EL (cell line): Measurements from ENCODE around the gene SEC16A.
A peak's percentile ranks its signal among the peaks of the same experiment; 100 is the strongest.

Source experiments
- DNase-seq: peaks from one replicate; pipeline ENCODE4 v3.0.0-alpha.2; 2016

Gene SEC16A

GRCh38 chr9:136482793-136483588 is at the start of gene SEC16A:
Gene SEC16A (minus strand): TSS chr9:136483040. CDS start chr9:136477615, 5,425 bp downstream.
- peak; percentile 98 for DNase-seq

GRCh38 chr9:136531904-136532798 is 49.3 kb upstream of the SEC16A start:
- DNase-seq, result no peak

- no peak for DNase-seq
These were observed 48.5 kb upstream of the SEC16A start for GRCh38 chr9:136531186-136531903.

- DNase-seq, result no peak
These were observed 47.7 kb upstream of the SEC16A start for GRCh38 chr9:136530461-136531089.

GRCh38 chr9:136529516-136530460 is 46.9 kb upstream of the SEC16A start:
- no peak for DNase-seq

GRCh38 chr9:136528716-136529341 is 46.0 kb upstream of the SEC16A start:
- DNase-seq, result no peak

- DNase-seq, result no peak
These were observed 45.2 kb upstream of the SEC16A start for GRCh38 chr9:136527721-136528710.

- no peak for DNase-seq
These were observed 44.3 kb upstream of the SEC16A start for GRCh38 chr9:136527131-136527530.

- no peak for DNase-seq
These were observed 43.8 kb upstream of the SEC16A start for GRCh38 chr9:136526625-136527066.

GRCh38 chr9:136525841-136526499 is 43.1 kb upstream of the SEC16A start:
- DNase-seq, result no peak

- DNase-seq, result no peak
These were observed 42.4 kb upstream of the SEC16A start for GRCh38 chr9:136525207-136525606.

GRCh38 chr9:136522314-136523237 is 39.7 kb upstream of the SEC16A start:
- DNase-seq, result no peak

- DNase-seq, result no peak
These were observed 38.7 kb upstream of the SEC16A start for GRCh38 chr9:136521537-136521936.

- DNase-seq, result no peak
These were observed 37.3 kb upstream of the SEC16A start for GRCh38 chr9:136520053-136520540.

GRCh38 chr9:136519263-136520052 is 36.6 kb upstream of the SEC16A start:
- no peak for DNase-seq

GRCh38 chr9:136518623-136519022 is 35.8 kb upstream of the SEC16A start:
- DNase-seq, result no peak

GRCh38 chr9:136517950-136518349 is 35.1 kb upstream of the SEC16A start:
- no peak for DNase-seq
